H9 (cell line): Measurements from ENCODE around the gene LRRC74B. TPM values are rescaled to one million over a fixed set of nuclear protein-coding genes. Genes with fewer than 3 reads are reported as not detected.

Source experiments
- DNase-seq: peaks from one replicate; pipeline ENCODE4 v3.0.0-alpha.2; 2017
- H2AFZ ChIP-seq: one replicate; pipeline ENCODE4 v1.6.1; 2013; ENCODE audit warnings: mild to moderate bottlenecking, low read length, control low read depth, moderate library complexity
- H2AK5ac ChIP-seq: 2 replicates; pipeline ENCODE4 v1.6.1; 2013; ENCODE audit warnings: low read length, control low read depth, mixed read lengths; ENCODE audit not compliant: insufficient read length
- H2BK120ac ChIP-seq: one replicate; pipeline ENCODE4 v1.6.1; 2013; ENCODE audit warnings: low read depth, mild to moderate bottlenecking, low read length, control low read depth, inconsistent platforms; ENCODE audit not compliant: poor library complexity, severe bottlenecking
- H2BK12ac ChIP-seq: 2 replicates; pipeline ENCODE4 v1.6.1; 2013; ENCODE audit warnings: low read length, control low read depth, mixed read lengths, low read depth; ENCODE audit not compliant: insufficient read length
- H2BK15ac ChIP-seq: 2 replicates; pipeline ENCODE4 v1.6.1; 2013; ENCODE audit warnings: low read depth, low read length, control low read depth
- H2BK20ac ChIP-seq: one replicate; pipeline ENCODE4 v1.6.1; 2013; ENCODE audit warnings: low read depth, mild to moderate bottlenecking, low read length, control low read depth, inconsistent platforms; ENCODE audit not compliant: poor library complexity, severe bottlenecking
- H2BK5ac ChIP-seq: 2 replicates; pipeline ENCODE4 v1.6.1; 2013; ENCODE audit warnings: low read length, control low read depth, mixed read lengths; ENCODE audit not compliant: insufficient read length
- H3K14ac ChIP-seq: 2 replicates; pipeline ENCODE4 v1.6.1; 2013; ENCODE audit warnings: low read length, control low read depth; ENCODE audit not compliant: insufficient read depth
- H3K18ac ChIP-seq: 2 replicates; pipeline ENCODE4 v1.6.1; 2013; ENCODE audit warnings: low read depth, mild to moderate bottlenecking, mixed read lengths, low read length, control low read depth; ENCODE audit not compliant: insufficient read length
- H3K23ac ChIP-seq: 2 replicates; pipeline ENCODE4 v1.6.1; 2013; ENCODE audit warnings: low read length, control low read depth, mixed read lengths, low read depth; ENCODE audit not compliant: insufficient read length
- H3K23me2 ChIP-seq: 2 replicates; pipeline ENCODE4 v1.6.1; 2013; ENCODE audit warnings: low read depth, mild to moderate bottlenecking, mixed read lengths, low read length, control low read depth; ENCODE audit not compliant: insufficient read length, poor library complexity, severe bottlenecking
- H3K27ac ChIP-seq: 2 replicates; pipeline ENCODE4 v1.5.1; 2013; ENCODE audit warnings: low read length, control low read depth, mixed read lengths, low read depth; ENCODE audit not compliant: insufficient read length
- H3K27me3 ChIP-seq: 2 replicates; pipeline ENCODE4 v1.6.1; 2013; ENCODE audit warnings: low read length, control low read depth, inconsistent platforms; ENCODE audit not compliant: insufficient read depth
- H3K4ac ChIP-seq: 2 replicates; pipeline ENCODE4 v1.6.1; 2013; ENCODE audit warnings: low read depth, mild to moderate bottlenecking, control low read depth, inconsistent platforms, low read length, moderate library complexity
- H3K4me1 ChIP-seq: 2 replicates; pipeline ENCODE4 v1.6.1; 2013; ENCODE audit warnings: low read length, control low read depth, inconsistent platforms; ENCODE audit not compliant: insufficient read depth
- H3K4me2 ChIP-seq: 2 replicates; pipeline ENCODE4 v1.6.1; 2013; ENCODE audit warnings: low read length, control low read depth, mixed read lengths; ENCODE audit not compliant: insufficient read length, insufficient read depth
- H3K56ac ChIP-seq: 2 replicates; pipeline ENCODE4 v1.6.1; 2013; ENCODE audit warnings: low read depth, mild to moderate bottlenecking, mixed read lengths, low read length, control low read depth; ENCODE audit not compliant: insufficient read length
- H3K79me1 ChIP-seq: 2 replicates; pipeline ENCODE4 v1.6.1; 2013; ENCODE audit warnings: low read depth, mild to moderate bottlenecking, moderate library complexity, low read length, control low read depth, inconsistent platforms; ENCODE audit not compliant: insufficient read depth, poor library complexity, severe bottlenecking
- H3K79me2 ChIP-seq: 2 replicates; pipeline ENCODE4 v1.6.1; 2013; ENCODE audit warnings: low read length, control low read depth, inconsistent platforms; ENCODE audit not compliant: insufficient read depth
- H3K9ac ChIP-seq: 2 replicates; pipeline ENCODE4 v1.6.1; 2013; ENCODE audit warnings: low read length, control low read depth, mixed read lengths; ENCODE audit not compliant: insufficient read length; ENCODE audit errors: extremely low read depth
- H3K9me3 ChIP-seq: one replicate; pipeline ENCODE4 v1.6.1; 2013; ENCODE audit warnings: low read depth, low read length, inconsistent platforms; ENCODE audit not compliant: control insufficient read depth
- H3T11ph ChIP-seq: one replicate; pipeline ENCODE4 v1.6.1; 2013; ENCODE audit warnings: mild to moderate bottlenecking, low read length, control low read depth, inconsistent platforms
- H4K20me1 ChIP-seq: one replicate; pipeline ENCODE4 v1.6.1; 2013; ENCODE audit not compliant: control insufficient read depth, insufficient read length, insufficient read depth
- H4K5ac ChIP-seq: 2 replicates; pipeline ENCODE4 v1.6.1; 2013; ENCODE audit warnings: low read depth, mild to moderate bottlenecking, mixed read lengths, low read length, control low read depth; ENCODE audit not compliant: insufficient read length
- H4K8ac ChIP-seq: replicated peaks from 2 replicates; pipeline ENCODE4 v1.6.1; 2013; ENCODE audit warnings: low read length, control low read depth, mixed read lengths, low read depth; ENCODE audit not compliant: insufficient read length
- H4K91ac ChIP-seq: 2 replicates; pipeline ENCODE4 v1.6.1; 2013; ENCODE audit warnings: low read depth, mild to moderate bottlenecking, moderate library complexity, mixed read lengths, low read length, control low read depth; ENCODE audit not compliant: insufficient read length
- H3K27ac Mint-ChIP-seq, 3 experiments: 2 replicates in 2 of 3; 3 replicates in 1 of 3; pipeline ENCODE4 v1.8.0; 2020 to 2021; ENCODE audit warnings: mixed read lengths in 3 of 3, mild to moderate bottlenecking in 1 of 3, moderate library complexity in 1 of 3
- H3K27me3 Mint-ChIP-seq: 2 replicates; pipeline ENCODE4 v1.8.0; 2021; ENCODE audit warnings: low read depth, mild to moderate bottlenecking, moderate library complexity, mixed read lengths
- H3K36me3 Mint-ChIP-seq, 3 experiments: 2 replicates in 2 of 3; 3 replicates in 1 of 3; pipeline ENCODE4 v1.8.0; 2020 to 2021; ENCODE audit warnings: low read depth in 3 of 3, mixed read lengths in 3 of 3; ENCODE audit not compliant: insufficient read depth in 1 of 3
- H3K4me1 Mint-ChIP-seq, 2 experiments: 2 replicates each; pipeline ENCODE4 v1.8.0; 2020; ENCODE audit warnings: mixed read lengths in 2 of 2
- H3K4me3 Mint-ChIP-seq, 2 experiments: 2 replicates in 1 of 2; 3 replicates in 1 of 2; pipeline ENCODE4 v1.8.0; 2020 to 2021; ENCODE audit warnings: mild to moderate bottlenecking in 2 of 2, mixed read lengths in 2 of 2, moderate library complexity in 1 of 2
- H3K9me3 Mint-ChIP-seq, 2 experiments: 2 replicates in 1 of 2; 3 replicates in 1 of 2; pipeline ENCODE4 v1.8.0; 2020; ENCODE audit warnings: mild to moderate bottlenecking in 2 of 2, mixed read lengths in 2 of 2, moderate library complexity in 1 of 2
- WGBS: extraction: QIAGEN DNeasy Blood & Tissue Kit; methylation state at CpG from one replicate; pipeline ENCODE4 v1.1.7; 2013; ENCODE audit warnings: missing lambda C conversion rate, low lambda C conversion rate, mixed read lengths; ENCODE audit not compliant: insufficient read length; ENCODE audit errors: extremely low coverage; 5-methylcytosine and 5-hydroxymethylcytosine counted together
- microRNA-seq: library from miRNA; unstranded; fragments of <30 nt; microRNA quantifications from one replicate; pipeline ENCODE4, GENCODE V29; 2020; ENCODE audit warnings: borderline microRNAs expressed
- total RNA-seq: library from RNA; stranded (reverse); gene quantifications from 2 replicates; pipeline ENCODE4 v1.2.1, GENCODE V29; 2021
- TF ChIP-seq, protein P1 (sequence below): fragments of 200-600 bp; sonication (generic); conservative IDR thresholded peaks from 3 replicates; pipeline ENCODE4 v1.8.0; 2021; ENCODE audit warnings: antibody characterized with exemption, mild to moderate bottlenecking

Gene LRRC74B
- total RNA-seq, 1 experiment from 2014 or later: not detected

DNA sequence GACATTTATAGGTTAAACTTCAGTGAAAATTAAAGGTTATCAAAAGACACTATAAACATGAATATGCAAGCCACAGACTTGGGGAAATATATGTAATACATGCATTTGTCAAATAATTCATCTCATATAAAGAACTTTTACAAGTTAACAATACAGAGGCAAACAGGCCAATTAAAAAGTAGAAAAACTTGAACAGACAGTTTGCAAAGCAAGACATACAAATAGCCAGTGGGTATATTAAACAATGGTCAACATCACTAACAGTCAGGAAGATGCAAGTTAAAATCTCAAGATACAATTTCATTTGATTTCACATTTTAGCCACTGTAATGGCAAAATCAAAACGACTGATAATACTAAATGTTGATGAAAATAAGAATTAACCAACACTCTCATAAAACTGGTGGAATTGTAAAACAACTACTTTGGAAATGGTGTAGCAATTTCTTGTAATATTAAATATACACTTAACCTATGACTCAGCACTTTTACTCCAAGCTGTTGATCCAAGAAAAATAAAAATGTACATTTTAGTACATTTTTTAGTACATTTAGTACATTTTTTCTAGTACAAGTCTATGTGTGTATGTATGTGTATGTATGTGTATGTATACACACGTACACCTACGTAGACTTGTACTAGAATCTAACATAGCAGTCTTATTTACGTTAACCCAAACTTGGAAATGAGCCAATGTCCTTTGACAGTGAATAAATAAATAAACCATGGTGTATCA is 62.8 kb downstream of the LRRC74B start:
- no peak overlapping the region for H4K8ac ChIP-seq
- no peaks in the 10 kb centered on the region for H3K36me3 Mint-ChIP-seq
- H3K23me2 ChIP-seq: no peaks in the 10 kb centered on the region
- no peak overlapping the region for H2BK15ac ChIP-seq
- H4K91ac ChIP-seq: no peak overlapping the region
- H3K27ac ChIP-seq: no peak overlapping the region
- no peaks in the 10 kb centered on the region for H3K27me3 ChIP-seq
- no peak overlapping the region for H2AFZ ChIP-seq
- H3K18ac ChIP-seq: no peak overlapping the region
- no peaks in the 10 kb centered on the region for H4K20me1 ChIP-seq
- H3K79me2 ChIP-seq: no peaks in the 10 kb centered on the region
- H3K14ac ChIP-seq: no peak overlapping the region
- H3K56ac ChIP-seq: no peak overlapping the region
- no peaks in the 10 kb centered on the region for H3K79me1 ChIP-seq
- H3K4me2 ChIP-seq: no peak overlapping the region
- H3K4me1 ChIP-seq: no peaks in the 10 kb centered on the region
- no peak overlapping the region for H2BK120ac ChIP-seq
- H3K4me1 Mint-ChIP-seq: peaks cover 0 to 2% of the 10 kb centered on the region in 2 experiments; a peak in 1 of 4 replicates
- no peak overlapping the region for H3K4ac ChIP-seq
- H2BK20ac ChIP-seq: no peak overlapping the region
- H3K9ac ChIP-seq: no peak overlapping the region
- H4K5ac ChIP-seq: no peak overlapping the region
- WGBS: no CpG with 5 or more reads among the region's 4 CpGs
- no peak for DNase-seq
- no peak overlapping the region for H3K27ac Mint-ChIP-seq
- TF ChIP-seq, protein P1, sequence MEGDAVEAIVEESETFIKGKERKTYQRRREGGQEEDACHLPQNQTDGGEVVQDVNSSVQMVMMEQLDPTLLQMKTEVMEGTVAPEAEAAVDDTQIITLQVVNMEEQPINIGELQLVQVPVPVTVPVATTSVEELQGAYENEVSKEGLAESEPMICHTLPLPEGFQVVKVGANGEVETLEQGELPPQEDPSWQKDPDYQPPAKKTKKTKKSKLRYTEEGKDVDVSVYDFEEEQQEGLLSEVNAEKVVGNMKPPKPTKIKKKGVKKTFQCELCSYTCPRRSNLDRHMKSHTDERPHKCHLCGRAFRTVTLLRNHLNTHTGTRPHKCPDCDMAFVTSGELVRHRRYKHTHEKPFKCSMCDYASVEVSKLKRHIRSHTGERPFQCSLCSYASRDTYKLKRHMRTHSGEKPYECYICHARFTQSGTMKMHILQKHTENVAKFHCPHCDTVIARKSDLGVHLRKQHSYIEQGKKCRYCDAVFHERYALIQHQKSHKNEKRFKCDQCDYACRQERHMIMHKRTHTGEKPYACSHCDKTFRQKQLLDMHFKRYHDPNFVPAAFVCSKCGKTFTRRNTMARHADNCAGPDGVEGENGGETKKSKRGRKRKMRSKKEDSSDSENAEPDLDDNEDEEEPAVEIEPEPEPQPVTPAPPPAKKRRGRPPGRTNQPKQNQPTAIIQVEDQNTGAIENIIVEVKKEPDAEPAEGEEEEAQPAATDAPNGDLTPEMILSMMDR: no peak
- H3K9me3 Mint-ChIP-seq: no peaks in the 10 kb centered on the region
- peaks cover 8% of the 10 kb centered on the region for H3K27me3 Mint-ChIP-seq
- no peak overlapping the region for H3K4me3 Mint-ChIP-seq
- no peak overlapping the region for H2AK5ac ChIP-seq
- H3K9me3 ChIP-seq: no peaks in the 10 kb centered on the region
- no peak overlapping the region for H3K23ac ChIP-seq
- H3T11ph ChIP-seq: no peak overlapping the region
- H2BK5ac ChIP-seq: no peak overlapping the region
- H2BK12ac ChIP-seq: no peak overlapping the region

Small RNAs within 50 kb of the gene (microRNA-seq; reads per million reads assigned to microRNA genes)
- gene MIR649: not detected

Other genes starting within 250 kb of the LRRC74B start
- 58.5 and 65.8 TPM in 2 replicates for gene PI4KA, start 187.1 kb upstream of the LRRC74B start, total RNA-seq
- gene SNAP29, start 186.9 kb upstream of the LRRC74B start, total RNA-seq: 15.6 and 17.9 TPM in 2 replicates
- 105 and 106 TPM in 2 replicates for gene CRKL, start 128.5 kb upstream of the LRRC74B start, total RNA-seq
- 1.9 and 2.3 TPM in 2 replicates for gene AIFM3, start 78.7 kb upstream of the LRRC74B start, total RNA-seq
- gene LZTR1, start 63.6 kb upstream of the LRRC74B start, total RNA-seq: 40.0 and 47.0 TPM in 2 replicates
- gene THAP7, start 43.8 kb upstream of the LRRC74B start, total RNA-seq: 23.3 and 24.6 TPM in 2 replicates
- not detected in 2 replicates for gene P2RX6, start 30.8 kb upstream of the LRRC74B start, total RNA-seq
- 0.09 and 0.22 TPM in 2 replicates for gene SLC7A4, start 13.4 kb upstream of the LRRC74B start, total RNA-seq